ENCODE results near the gene ATL2.
A peak's percentile ranks its signal among the peaks of the same experiment; 100 is the strongest.
"Not testable (repeated sequence)": the region's sequence is repeated elsewhere in the genome, so short reads cannot be mapped to it uniquely, and the experiment has no call there.

Gene ATL2

GRCh38 chr2:38264396-38265221, 112.5 kb downstream of the ATL2 start:
- no peak for DNase-seq
- H3K4me1 Mint-ChIP-seq (ENCODE audit: low read depth), result peaks cover 49% of the 10 kb centered on the region

GRCh38 chr2:38263293-38263692, 113.8 kb downstream of the ATL2 start:
- no peak for DNase-seq
- peaks cover 49% of the 10 kb centered on the region for H3K4me1 Mint-ChIP-seq (ENCODE audit: low read depth)
- peak overlapping the region; percentile 67 for H3K27ac Mint-ChIP-seq
- peaks cover 17% of the 10 kb centered on the region for H3K27me3 Mint-ChIP-seq
- no peaks in the 10 kb centered on the region for H3K36me3 Mint-ChIP-seq (ENCODE audit: low read depth)
- peaks cover 14% of the 10 kb centered on the region for H3K9me3 Mint-ChIP-seq
- no peak overlapping the region for H3K4me3 Mint-ChIP-seq

More at GRCh38 chr2:38264396-38265221, 112.5 kb downstream of the ATL2 start:
- no peak overlapping the region for H3K27ac Mint-ChIP-seq
- no peaks in the 10 kb centered on the region for H3K36me3 Mint-ChIP-seq (ENCODE audit: low read depth)
- H3K27me3 Mint-ChIP-seq, result peaks cover 8% of the 10 kb centered on the region
- H3K9me3 Mint-ChIP-seq, result peaks cover 14% of the 10 kb centered on the region
- H3K4me3 Mint-ChIP-seq, result no peak overlapping the region

DNA sequence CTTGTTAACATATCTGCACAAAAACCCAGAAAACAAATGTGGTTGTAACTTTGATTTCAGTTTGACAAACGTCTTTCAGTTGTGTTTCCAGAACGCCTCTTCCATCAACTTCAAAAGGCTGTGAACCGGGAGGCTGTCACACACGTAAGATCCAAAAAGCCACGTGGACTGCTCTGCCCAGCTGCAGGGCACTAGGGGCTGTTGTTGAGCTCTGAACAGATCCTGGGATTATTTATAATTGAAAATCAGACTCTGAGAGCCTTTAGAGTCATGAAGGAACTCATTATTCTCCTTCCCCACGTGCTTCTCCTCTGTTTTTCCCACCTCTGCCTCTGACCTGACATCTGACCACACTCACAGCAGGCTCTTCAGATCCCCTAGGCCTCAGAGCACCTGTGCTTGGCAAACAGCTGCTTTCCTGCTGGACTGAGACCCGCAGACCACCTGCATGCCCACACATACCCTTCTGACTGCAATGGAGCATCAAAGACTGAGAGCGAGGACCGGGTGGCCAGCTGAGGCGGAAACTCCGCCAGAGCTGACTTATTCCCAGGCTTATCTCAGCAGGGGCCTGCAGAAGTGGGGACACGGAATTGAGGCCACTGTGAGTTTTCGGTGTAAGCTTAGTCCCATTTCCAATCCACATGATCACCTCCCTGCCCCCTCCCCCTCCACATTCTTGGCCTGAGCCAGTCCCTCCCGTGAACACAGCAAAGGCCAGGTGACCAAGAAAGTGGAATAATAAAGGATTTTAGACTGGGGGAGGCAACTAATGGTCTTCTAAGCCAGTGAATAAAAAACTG, 114.8 kb downstream of the ATL2 start:
- DNase-seq, result no peak
- H3K36me3 Mint-ChIP-seq (ENCODE audit: low read depth), result no peaks in the 10 kb centered on the region
- H3K9me3 Mint-ChIP-seq, result peaks cover 14% of the 10 kb centered on the region
- peaks cover 19% of the 10 kb centered on the region for H3K27me3 Mint-ChIP-seq
- peaks cover 49% of the 10 kb centered on the region for H3K4me1 Mint-ChIP-seq (ENCODE audit: low read depth)
- H3K4me3 Mint-ChIP-seq, result no peak overlapping the region
- peak overlapping the region; percentile 39 for H3K27ac Mint-ChIP-seq

GRCh38 chr2:38261569-38262068, 115.5 kb downstream of the ATL2 start:
- H3K4me1 Mint-ChIP-seq (ENCODE audit: low read depth), result peaks cover 48% of the 10 kb centered on the region
- no peak for DNase-seq
- H3K36me3 Mint-ChIP-seq (ENCODE audit: low read depth), result no peaks in the 10 kb centered on the region
- peaks cover 13% of the 10 kb centered on the region for H3K9me3 Mint-ChIP-seq
- peaks cover 19% of the 10 kb centered on the region for H3K27me3 Mint-ChIP-seq
- H3K4me3 Mint-ChIP-seq, result no peak overlapping the region
- peak overlapping the region; percentile 39 for H3K27ac Mint-ChIP-seq

DNA sequence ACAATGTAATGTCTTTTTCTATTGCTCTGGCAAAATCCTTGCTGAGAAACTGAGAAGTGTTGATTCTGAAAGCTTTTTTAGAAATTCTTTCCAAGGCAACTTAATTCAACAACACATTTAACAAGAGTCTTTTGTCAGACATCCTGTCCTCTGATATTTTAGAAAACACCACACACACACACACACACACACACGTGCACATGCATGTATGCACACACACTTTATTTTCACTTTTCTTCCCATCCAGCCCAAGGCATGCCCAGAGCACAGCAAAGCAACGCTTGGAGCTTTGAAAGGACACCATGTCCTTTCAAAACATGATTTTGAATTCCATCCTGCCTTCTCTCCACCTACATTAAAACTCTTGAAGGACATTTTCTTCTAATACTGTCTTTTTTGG, 116.1 kb downstream of the ATL2 start:
- H3K27ac Mint-ChIP-seq, result peak overlapping the region; percentile 54
- peaks cover 10% of the 10 kb centered on the region for H3K9me3 Mint-ChIP-seq
- H3K4me3 Mint-ChIP-seq, result no peak overlapping the region
- no peaks in the 10 kb centered on the region for H3K36me3 Mint-ChIP-seq (ENCODE audit: low read depth)
- peaks cover 19% of the 10 kb centered on the region for H3K27me3 Mint-ChIP-seq
- no peak for DNase-seq
- H3K4me1 Mint-ChIP-seq (ENCODE audit: low read depth), result peaks cover 44% of the 10 kb centered on the region

DNA sequence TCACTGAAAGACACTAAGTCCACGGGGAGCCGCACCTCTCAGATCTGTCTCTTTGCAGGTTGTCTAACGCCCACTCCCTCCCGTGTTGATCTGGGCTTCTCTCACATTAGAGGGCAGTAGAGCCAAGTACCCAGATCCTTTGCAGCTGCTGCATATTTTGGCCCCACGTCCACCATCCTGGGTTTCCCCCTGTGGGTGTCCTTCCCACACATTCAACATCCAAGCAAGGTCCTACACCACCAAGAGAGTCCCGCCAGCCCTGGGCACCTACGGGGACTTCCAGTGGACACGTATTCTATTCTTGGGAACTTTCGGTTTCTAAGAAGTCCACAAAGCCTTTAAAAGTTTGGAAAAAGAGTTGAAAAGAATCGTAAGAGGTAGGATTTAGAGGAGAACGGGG, 116.6 kb downstream of the ATL2 start:
- Mint-ChIP-seq H3K27me3 (peaks cover 23% of the 10 kb centered on the region), H3K27ac (peak overlapping the region; percentile 54), H3K4me3 (peak overlapping the region; percentile 59), H3K9me3 (peaks cover 5% of the 10 kb centered on the region), H3K36me3 (ENCODE audit: low read depth) (no peaks in the 10 kb centered on the region), H3K4me1 (ENCODE audit: low read depth) (peaks cover 41% of the 10 kb centered on the region)
- DNase-seq, result peak; percentile 46

GRCh38 chr2:38259311-38259710, 117.8 kb downstream of the ATL2 start:
- DNase-seq, result no peak
- H3K36me3 Mint-ChIP-seq (ENCODE audit: low read depth), result no peaks in the 10 kb centered on the region
- H3K4me1 Mint-ChIP-seq (ENCODE audit: low read depth), result peaks cover 34% of the 10 kb centered on the region
- no peaks in the 10 kb centered on the region for H3K9me3 Mint-ChIP-seq
- no peak overlapping the region for H3K27ac Mint-ChIP-seq
- no peak overlapping the region for H3K4me3 Mint-ChIP-seq
- peaks cover 24% of the 10 kb centered on the region for H3K27me3 Mint-ChIP-seq

GRCh38 chr2:38257680-38258079, 119.4 kb downstream of the ATL2 start:
- DNase-seq; H3K36me3 Mint-ChIP-seq (ENCODE audit: low read depth); H3K27ac Mint-ChIP-seq; H3K9me3 Mint-ChIP-seq; H3K4me3 Mint-ChIP-seq: not testable (repeated sequence)
- peaks cover 21% of the 10 kb centered on the region for H3K27me3 Mint-ChIP-seq
- peaks cover 26% of the 10 kb centered on the region for H3K4me1 Mint-ChIP-seq (ENCODE audit: low read depth)

DNA sequence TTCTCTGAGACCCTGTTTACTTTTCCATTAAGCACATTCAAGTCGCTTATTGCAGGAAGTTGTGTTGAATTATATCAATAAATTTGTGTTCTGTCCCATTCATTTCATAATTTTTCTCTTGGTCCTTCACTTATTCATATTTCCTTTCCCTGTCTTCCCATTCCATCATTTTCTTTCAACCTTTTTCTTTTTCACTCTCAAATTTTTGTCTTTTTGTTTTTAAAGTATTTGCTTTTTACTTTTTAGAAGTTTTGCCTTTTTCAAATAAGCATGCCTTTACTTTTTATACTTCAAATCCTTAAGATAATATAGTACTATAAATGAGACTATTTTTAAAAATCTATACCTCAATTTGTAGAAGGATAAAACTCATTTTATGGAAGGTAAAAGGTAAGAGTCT, 120.5 kb downstream of the ATL2 start:
- DNase-seq, result no peak
- Mint-ChIP-seq H3K4me3 (no peak overlapping the region), H3K27ac (no peak overlapping the region), H3K4me1 (ENCODE audit: low read depth) (peaks cover 15% of the 10 kb centered on the region), H3K27me3 (peaks cover 21% of the 10 kb centered on the region), H3K9me3 (no peaks in the 10 kb centered on the region), H3K36me3 (ENCODE audit: low read depth) (no peaks in the 10 kb centered on the region)

DNA sequence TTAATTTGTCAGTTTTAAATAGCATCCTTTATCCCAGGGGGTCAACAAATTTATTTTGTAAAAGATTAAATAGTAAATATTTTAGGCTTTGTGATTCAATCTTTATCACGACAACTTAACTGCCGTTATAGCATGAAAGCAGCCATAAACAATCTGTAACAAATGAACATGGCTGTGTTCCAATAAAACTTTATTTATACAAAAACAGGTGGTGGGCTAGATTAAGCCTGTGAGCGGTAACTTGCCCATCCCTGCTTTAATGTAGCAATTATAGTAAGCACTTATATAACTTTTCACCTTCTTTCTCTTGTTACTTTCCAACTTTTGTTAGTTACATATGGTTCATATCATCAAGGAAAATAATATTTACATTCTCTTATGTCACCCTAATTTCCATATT, 121.9 kb downstream of the ATL2 start:
- Mint-ChIP-seq H3K27me3 (peaks cover 18% of the 10 kb centered on the region), H3K4me3 (no peak overlapping the region), H3K9me3 (no peaks in the 10 kb centered on the region), H3K4me1 (ENCODE audit: low read depth) (peaks cover 1% of the 10 kb centered on the region), H3K27ac (no peak overlapping the region), H3K36me3 (ENCODE audit: low read depth) (no peaks in the 10 kb centered on the region)
- DNase-seq, result no peak

GRCh38 chr2:38254796-38255195, 122.3 kb downstream of the ATL2 start:
- Mint-ChIP-seq H3K36me3 (ENCODE audit: low read depth) (no peaks in the 10 kb centered on the region), H3K27me3 (peaks cover 17% of the 10 kb centered on the region), H3K4me1 (ENCODE audit: low read depth) (no peaks in the 10 kb centered on the region), H3K9me3 (no peaks in the 10 kb centered on the region), H3K4me3 (no peak overlapping the region), H3K27ac (no peak overlapping the region)
- DNase-seq, result no peak

DNA sequence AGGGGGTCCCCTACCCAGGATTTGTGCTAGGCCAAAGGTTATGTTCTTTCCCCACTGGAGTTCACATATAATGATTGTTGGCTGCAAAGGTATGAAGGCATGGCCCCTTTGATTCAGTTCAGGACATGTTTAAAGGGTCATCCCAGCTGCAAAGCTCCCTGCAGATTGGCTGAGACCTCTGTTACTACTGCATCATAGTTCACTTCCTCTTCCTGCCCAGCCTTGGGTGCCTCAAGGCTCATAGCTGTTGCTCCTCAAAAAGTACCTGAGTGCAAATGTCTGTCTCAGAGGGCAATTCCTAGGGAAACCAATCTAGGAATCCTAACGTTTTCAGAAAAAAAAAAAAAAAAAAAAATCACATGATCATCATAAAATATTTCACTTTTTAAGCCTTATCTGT, 125.1 kb downstream of the ATL2 start:
- H3K4me1 Mint-ChIP-seq (ENCODE audit: low read depth), result no peaks in the 10 kb centered on the region
- H3K9me3 Mint-ChIP-seq, result no peaks in the 10 kb centered on the region
- DNase-seq, result no peak
- no peak overlapping the region for H3K27ac Mint-ChIP-seq
- peaks cover 5% of the 10 kb centered on the region for H3K27me3 Mint-ChIP-seq
- H3K36me3 Mint-ChIP-seq (ENCODE audit: low read depth), result no peaks in the 10 kb centered on the region
- H3K4me3 Mint-ChIP-seq, result no peak overlapping the region

- Mint-ChIP-seq H3K27ac (no peak overlapping the region), H3K4me3 (no peak overlapping the region), H3K36me3 (ENCODE audit: low read depth) (no peaks in the 10 kb centered on the region), H3K27me3 (no peaks in the 10 kb centered on the region), H3K4me1 (ENCODE audit: low read depth) (no peaks in the 10 kb centered on the region), H3K9me3 (no peaks in the 10 kb centered on the region)
- no peak for DNase-seq
Observed at GRCh38 chr2:38248707-38249106, 128.4 kb downstream of the ATL2 start.

GRCh38 chr2:38248255-38248654, 128.8 kb downstream of the ATL2 start:
- Mint-ChIP-seq H3K4me1 (ENCODE audit: low read depth) (no peaks in the 10 kb centered on the region), H3K36me3 (ENCODE audit: low read depth) (no peaks in the 10 kb centered on the region), H3K27ac (no peak overlapping the region), H3K27me3 (no peaks in the 10 kb centered on the region), H3K4me3 (no peak overlapping the region), H3K9me3 (no peaks in the 10 kb centered on the region)
- DNase-seq, result no peak

DNA sequence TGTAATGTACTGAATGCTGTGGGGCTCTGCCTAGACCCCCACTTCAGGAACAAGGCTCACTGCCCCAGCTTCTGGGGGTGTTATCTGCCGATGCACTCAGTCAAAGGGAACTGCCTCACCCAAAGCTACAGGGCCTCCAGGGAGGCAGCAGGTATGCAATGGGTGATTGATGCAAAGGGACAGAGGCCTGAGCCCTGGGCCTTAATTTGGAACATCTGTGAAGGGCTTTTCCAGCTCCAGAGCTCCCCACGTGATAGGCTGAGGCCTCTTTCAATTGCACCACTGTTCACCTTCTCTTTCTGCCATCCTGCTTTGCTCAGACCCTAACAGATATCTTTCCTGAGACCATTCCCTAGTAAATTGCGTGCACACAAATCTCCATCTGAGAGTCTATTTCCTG, 131.0 kb downstream of the ATL2 start:
- Mint-ChIP-seq H3K4me1 (ENCODE audit: low read depth) (no peaks in the 10 kb centered on the region), H3K4me3 (no peak overlapping the region), H3K27me3 (no peaks in the 10 kb centered on the region), H3K36me3 (ENCODE audit: low read depth) (no peaks in the 10 kb centered on the region), H3K9me3 (no peaks in the 10 kb centered on the region), H3K27ac (no peak overlapping the region)
- DNase-seq, result no peak
